ENCODE measurements around the gene SLC39A9.
"Not testable (repeated sequence)": the region's sequence is repeated elsewhere in the genome, so short reads cannot be mapped to it uniquely, and the experiment has no call there.

SLC39A9 gene

DNA sequence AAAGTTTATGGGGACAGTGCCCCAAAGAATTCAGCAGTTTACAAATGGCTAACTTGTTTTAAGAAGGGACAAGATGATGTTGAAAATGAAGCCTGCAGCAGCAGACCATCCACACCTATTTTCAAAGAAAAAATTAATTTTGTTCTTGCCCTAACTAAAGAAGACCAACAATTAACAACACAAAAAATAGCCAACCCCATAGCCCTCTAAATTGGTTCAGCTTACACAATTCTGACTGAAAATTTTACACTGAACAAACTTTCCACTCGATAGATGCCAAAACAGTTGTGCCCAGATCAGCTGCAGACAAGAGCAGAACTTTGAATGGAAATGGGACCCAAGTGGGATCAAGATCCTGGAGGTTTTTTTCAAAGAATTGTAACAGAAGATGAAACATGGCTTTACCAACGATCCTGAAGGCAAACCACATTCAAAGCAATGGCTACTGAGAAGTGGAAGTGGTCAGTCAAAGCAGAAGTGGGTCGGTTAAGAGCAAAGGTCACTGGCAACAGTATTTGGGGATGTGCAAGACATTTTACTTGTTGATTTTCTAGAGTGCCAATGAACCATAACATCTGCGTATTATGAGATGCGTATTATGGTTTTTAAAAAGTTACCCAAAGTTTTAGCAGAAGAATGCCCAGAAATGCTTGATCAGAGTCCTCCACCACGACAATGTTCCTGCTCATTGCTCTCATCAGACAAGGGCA, 30.0 kb downstream of the SLC39A9 start:
- peak; percentile 35 for DNase-seq

DNA sequence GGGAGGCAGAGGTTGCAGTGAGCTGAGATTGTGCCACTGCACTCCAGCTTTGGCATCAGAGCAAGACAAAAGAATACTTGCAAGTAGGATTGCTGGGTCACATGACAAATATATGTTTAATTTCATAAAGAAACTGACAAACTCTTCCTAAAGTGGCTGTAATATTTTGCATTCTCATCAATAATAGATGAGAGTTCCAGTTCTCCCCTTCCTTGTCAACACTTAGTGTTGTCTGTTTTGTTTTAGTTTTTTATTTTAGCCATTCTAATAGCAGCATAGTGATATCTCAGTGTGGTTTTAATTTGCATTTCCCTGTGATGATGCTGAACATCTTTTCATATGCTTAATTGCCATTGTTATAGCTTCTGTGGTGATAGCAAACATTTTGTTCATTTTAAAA, 31.2 kb downstream of the SLC39A9 start:
- DNase-seq: no peak

DNA sequence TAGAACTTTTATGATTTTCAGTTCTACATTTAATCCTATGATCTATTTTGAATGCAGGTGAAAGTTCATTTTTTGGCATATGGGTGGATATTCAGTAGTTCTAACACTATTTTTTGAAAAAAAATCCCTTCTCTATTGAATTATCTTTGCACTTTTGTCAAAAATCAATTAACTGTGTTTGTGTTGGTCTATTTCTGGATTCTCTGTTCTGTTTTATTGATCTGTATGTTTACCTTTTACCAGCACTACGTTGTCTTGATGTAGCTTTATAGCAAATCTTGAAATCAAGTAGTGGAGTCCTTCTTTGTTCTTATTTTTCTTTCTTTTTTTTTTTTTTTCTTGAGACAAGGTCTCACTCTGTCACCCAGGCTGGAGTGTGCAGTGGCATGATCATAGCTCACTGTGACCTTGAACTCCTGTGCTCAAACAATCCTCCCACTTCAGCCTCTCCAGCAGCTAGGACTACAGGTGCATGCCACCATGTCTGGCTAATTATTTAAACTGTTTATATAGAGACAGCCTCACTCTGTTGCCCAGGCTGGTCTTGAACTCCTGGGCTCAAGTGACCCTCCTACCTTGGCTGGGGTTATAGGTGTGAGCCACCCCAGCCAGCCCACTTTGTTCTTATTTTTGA, 31.9 kb downstream of the SLC39A9 start:
- DNase-seq: no peak

DNA sequence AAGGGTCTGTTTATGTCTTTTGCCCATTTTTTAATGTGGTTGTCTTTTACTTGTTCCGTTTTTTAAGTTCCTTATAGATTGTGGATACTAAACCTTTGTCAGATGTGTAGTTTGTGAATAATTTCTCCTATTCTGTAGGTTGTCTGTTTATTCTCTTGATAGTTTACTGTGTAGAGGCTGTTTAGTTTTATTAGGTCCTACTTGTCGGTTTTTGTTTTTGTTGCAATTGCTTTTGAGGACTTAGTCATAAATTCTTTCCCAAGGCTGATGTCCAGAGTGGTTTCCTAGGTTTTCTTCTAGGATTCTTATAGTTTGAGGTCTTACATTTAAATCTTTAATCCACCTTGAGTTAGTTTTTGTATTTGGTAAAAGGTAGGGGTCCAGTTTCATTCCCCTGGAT, 33.9 kb downstream of the SLC39A9 start:
- no peak for DNase-seq

- DNase-seq: no peak
These were observed 41.2 kb downstream of the SLC39A9 start for GRCh38 chr14:69439521-69440270.

GRCh38 chr14:69441948-69442347, 43.5 kb downstream of the SLC39A9 start:
- DNase-seq: no peak

- DNase-seq: no peak
These were observed 44.9 kb downstream of the SLC39A9 start for GRCh38 chr14:69443296-69443805.

DNA sequence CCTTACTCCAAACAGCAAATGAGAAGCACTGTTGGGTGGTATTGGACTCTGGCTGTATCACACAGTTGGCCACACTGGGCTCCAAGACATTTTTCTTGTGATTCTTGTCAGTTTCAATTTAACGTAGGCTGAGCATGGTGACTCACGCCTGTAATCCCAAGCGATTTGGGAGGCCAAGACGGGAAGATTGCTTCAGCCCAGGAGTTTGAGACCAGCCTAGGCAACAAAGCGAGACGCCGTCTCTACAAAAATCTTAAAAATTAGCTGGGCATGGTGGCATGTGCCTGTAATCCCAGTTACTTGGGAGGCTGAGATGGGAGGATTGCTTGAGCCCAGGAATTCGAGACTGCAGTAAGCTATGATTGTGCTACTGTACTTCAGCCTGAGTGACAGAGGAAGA, 50.7 kb downstream of the SLC39A9 start:
- DNase-seq: no peak

DNA sequence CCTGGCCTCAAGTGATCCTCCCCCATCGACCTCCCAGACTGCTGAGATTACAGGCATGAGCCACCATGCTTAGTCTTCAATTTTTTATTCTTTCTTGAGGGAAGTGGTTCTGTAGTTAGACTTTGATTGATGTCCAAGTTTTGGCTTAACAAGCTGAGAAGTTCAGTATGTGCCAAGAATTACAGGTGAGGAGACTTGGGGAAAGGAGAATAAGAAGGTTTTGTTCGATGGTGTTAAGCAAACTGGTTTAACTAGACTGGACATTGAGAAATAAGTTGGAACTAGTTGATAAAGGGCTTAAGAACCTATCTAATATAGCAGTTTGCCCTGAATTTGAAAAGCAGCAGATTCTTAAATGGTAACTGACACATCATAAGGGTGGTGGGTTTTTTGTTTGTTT, 53.4 kb downstream of the SLC39A9 start:
- DNase-seq: no peak

DNA sequence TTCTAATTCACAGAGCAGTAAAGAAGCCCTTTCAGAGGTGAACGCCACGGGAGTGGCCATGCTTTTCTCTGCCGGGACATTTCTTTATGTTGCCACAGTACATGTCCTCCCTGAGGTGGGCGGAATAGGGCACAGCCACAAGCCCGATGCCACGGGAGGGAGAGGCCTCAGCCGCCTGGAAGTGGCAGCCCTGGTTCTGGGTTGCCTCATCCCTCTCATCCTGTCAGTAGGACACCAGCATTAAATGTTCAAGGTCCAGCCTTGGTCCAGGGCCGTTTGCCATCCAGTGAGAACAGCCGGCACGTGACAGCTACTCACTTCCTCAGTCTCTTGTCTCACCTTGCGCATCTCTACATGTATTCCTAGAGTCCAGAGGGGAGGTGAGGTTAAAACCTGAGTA, 59.9 kb downstream of the SLC39A9 start:
- DNase-seq: no peak

- DNase-seq: no peak
These were observed 60.6 kb downstream of the SLC39A9 start for GRCh38 chr14:69459122-69459521.

GRCh38 chr14:69460093-69460701, 61.7 kb downstream of the SLC39A9 start:
- peak; percentile 87 for DNase-seq

DNA sequence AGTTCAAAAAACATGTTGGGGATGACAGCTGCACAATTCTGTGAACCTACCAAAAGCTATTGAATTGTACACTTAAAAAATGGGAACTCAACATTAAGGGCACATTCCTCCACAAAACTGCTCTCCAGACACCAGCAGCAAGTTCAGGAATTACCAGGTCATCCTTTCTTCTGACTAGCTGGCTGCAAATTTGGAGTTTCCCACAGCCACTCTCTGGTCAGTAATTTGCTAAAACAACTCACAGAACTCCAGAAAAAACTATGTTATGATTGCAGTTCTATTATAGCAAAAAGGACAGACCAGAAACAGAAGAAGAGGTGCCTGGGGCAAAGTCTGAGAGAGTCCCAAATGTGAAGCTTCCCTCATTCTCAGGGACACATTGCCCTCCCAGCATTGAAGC, 65.9 kb downstream of the SLC39A9 start:
- no peak for DNase-seq

DNA sequence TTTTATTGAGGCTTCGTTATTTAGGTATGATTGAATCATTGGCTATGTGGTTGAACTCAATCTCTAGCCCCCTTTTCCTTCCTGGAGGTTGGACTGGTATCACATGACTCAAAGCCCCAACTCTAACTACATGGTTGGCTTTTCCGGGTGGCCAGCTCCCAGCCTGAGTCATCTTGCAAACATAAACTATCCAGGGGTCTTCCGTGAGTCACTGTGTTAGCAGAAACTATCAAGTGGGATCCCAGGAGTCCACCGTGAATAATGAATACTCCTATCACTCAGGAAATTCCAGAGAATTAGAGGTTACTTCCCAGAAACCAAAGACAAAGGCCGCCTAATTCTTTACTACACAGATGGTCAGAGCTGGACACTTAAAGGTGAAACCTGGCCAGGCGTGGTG, 66.3 kb downstream of the SLC39A9 start:
- DNase-seq: no peak

- no peak for DNase-seq
These were observed 70.5 kb downstream of the SLC39A9 start for GRCh38 chr14:69468949-69469348.

DNA sequence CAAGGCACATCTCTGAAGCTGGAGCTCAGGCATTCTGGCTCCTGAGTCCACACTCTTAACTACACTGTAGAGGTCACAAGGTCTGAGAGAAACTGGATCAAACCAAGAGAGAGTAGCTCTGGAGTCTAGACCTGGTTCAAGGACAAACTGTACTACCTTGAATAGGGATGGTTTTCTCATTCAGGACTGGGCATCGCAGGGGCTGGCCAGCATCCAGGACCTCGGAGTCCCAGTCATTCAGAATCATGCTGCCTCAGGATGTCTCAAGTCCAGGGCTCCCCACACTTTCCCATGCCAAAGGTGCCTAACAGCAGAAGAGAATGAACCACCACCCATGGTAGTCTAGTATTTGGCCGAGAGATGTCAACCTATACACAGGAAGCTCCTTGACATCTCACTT, 72.9 kb downstream of the SLC39A9 start:
- no peak for DNase-seq

GRCh38 chr14:69471916-69472315, 73.4 kb downstream of the SLC39A9 start:
- DNase-seq: no peak

GRCh38 chr14:69473260-69473659, 74.8 kb downstream of the SLC39A9 start:
- no peak for DNase-seq

- no peak for DNase-seq
These were observed 75.5 kb downstream of the SLC39A9 start for GRCh38 chr14:69473946-69474345.

- peak; percentile 80 for DNase-seq
These were observed 76.8 kb downstream of the SLC39A9 start for GRCh38 chr14:69475194-69475818.

DNA sequence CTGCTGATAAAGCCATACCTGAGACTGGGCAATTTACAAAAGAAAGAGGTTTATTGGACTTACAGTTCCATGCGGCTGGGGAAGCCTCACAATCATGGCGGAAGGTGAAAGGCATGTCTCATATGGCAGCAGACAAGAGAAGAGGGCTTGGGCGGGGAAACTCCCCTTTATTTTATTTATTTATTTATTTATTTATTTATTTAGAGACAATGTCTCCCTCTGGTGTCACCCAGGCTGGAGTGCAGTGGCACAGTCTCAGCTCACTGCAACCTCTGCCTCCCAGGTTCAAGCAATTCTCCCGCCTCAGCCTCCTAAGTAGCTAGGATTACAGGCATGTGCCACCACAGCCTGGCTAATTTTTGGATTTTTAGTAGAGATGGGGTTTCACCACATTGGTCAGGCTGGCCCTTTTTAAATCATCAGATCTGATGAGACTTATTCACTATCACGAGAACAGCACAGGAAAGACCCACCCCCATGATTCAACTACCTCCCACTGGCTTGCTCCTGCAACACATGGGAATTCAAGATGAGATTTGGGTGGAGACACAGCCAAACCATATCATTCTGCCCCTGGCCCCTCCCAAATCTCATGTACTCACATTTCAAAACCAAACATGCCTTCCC, 78.4 kb downstream of the SLC39A9 start:
- peak; percentile 35 for DNase-seq

DNA sequence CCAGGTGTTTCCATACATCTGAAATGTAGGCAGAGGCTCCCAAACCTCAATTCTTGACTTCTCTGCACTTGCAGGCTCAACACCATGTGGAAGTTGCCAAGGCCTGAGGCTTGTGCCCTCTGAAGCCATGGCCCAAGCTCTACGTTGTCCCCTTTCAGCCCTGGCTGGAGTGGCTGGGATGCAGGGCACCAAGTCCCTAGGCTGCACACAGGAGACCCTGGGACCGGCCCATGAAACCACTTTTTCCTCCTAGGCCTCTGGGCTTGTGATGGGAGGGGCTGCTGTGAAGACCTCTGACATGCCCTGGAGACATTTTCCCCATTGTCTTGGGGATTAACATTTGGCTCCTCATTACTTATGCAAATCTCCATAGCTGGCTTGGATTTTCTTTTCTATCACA, 79.6 kb downstream of the SLC39A9 start:
- not testable (repeated sequence) for DNase-seq

All from hematopoietic multipotent progenitor cell treated with erythropoietin and hydrocortisone succinate and interleukin-3 and kit ligand, for 6 days (in vitro differentiated cells).